ENCODE results near the gene TSSK3.

Gene TSSK3

GRCh38 chr1:32336963-32337675 is 25.2 kb upstream of the TSSK3 start:
- Histone ChIP-seq H3K27me3 (no peaks in the 10 kb centered on the region), H3K4me3 (ENCODE audit: low read depth, low read length) (no peak overlapping the region), H3K36me3 (peaks cover 11% of the 10 kb centered on the region), H3K9me3 (no peaks in the 10 kb centered on the region), H3K4me1 (no peaks in the 10 kb centered on the region)
- no peak for DNase-seq
- no peak for TF ChIP-seq CTCF (IDR thresholded peaks at IDR 0.05; ENCODE audit: low read depth, low read length)

- H3K4me1 ChIP-seq, result no peaks in the 10 kb centered on the region
- peaks cover 7% of the 10 kb centered on the region for H3K36me3 ChIP-seq
- DNase-seq, result no peak
- no peaks in the 10 kb centered on the region for H3K27me3 ChIP-seq
- H3K4me3 ChIP-seq (ENCODE audit: low read depth, low read length), result no peak overlapping the region
- no peak for TF ChIP-seq CTCF (IDR thresholded peaks at IDR 0.05; ENCODE audit: low read depth, low read length)
- no peaks in the 10 kb centered on the region for H3K9me3 ChIP-seq
Measured at GRCh38 chr1:32337855-32338636, 24.3 kb upstream of the TSSK3 start.

DNA sequence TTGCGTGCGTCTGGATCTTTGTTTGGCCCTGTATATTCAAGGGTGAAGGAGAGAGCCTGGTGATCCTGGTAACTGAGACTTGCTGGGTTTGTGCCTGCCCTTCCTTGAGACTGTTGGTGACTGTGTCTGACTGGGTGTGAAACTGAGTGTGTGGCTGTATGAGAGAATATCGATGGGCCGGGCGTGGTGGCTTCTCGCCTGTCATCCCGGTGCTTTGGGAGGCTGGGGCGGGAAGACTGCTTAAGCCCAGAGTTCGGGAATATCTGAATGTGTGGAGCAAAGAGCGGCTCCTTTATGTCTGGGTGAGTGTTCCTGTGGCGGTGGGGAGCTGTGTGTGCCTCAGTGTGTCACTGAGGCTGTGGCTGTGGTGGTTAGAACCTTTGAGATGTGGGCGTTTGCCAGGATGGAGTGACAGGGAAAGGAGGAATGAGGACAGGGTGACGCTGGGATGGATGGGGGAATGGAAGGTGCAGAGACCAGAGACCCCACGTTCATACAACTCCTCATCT is 23.6 kb upstream of the TSSK3 start:
- Histone ChIP-seq H3K27me3 (no peaks in the 10 kb centered on the region), H3K9me3 (no peaks in the 10 kb centered on the region), H3K4me1 (no peaks in the 10 kb centered on the region), H3K36me3 (peaks cover 4% of the 10 kb centered on the region), H3K4me3 (ENCODE audit: low read depth, low read length) (no peak overlapping the region)
- no peak for DNase-seq
- TF ChIP-seq CTCF (IDR thresholded peaks at IDR 0.05; ENCODE audit: low read depth, low read length), result no peak

GRCh38 chr1:32339363-32339978 is 22.9 kb upstream of the TSSK3 start:
- DNase-seq, result no peak
- Histone ChIP-seq H3K27me3 (no peaks in the 10 kb centered on the region), H3K36me3 (no peaks in the 10 kb centered on the region; the same call in 1 of the 2 replicates), H3K4me3 (ENCODE audit: low read depth, low read length) (no peak overlapping the region), H3K4me1 (no peaks in the 10 kb centered on the region), H3K9me3 (no peaks in the 10 kb centered on the region)
- no peak for TF ChIP-seq CTCF (IDR thresholded peaks at IDR 0.05; ENCODE audit: low read depth, low read length)

- H3K9me3 ChIP-seq, result no peaks in the 10 kb centered on the region
- no peak for DNase-seq
- H3K27me3 ChIP-seq, result no peaks in the 10 kb centered on the region
- H3K4me1 ChIP-seq, result no peaks in the 10 kb centered on the region
- H3K4me3 ChIP-seq (ENCODE audit: low read depth, low read length), result no peak overlapping the region
- no peak for TF ChIP-seq CTCF (IDR thresholded peaks at IDR 0.05; ENCODE audit: low read depth, low read length)
- H3K36me3 ChIP-seq, result no peaks in the 10 kb centered on the region
Measured at GRCh38 chr1:32341186-32341757, 21.1 kb upstream of the TSSK3 start.
